ENCODE data around the gene CSF2. TPM values are rescaled to one million over a fixed set of nuclear protein-coding genes. Genes with fewer than 3 reads are reported as not detected.
"Not testable (repeated sequence)": the region's sequence is repeated elsewhere in the genome, so short reads cannot be mapped to it uniquely, and the experiment has no call there.

The CSF2 gene
- polyA plus RNA-seq, 1 of the 3 experiments (the other 2 are of a cell fraction) = 0.97 TPM

DNA sequence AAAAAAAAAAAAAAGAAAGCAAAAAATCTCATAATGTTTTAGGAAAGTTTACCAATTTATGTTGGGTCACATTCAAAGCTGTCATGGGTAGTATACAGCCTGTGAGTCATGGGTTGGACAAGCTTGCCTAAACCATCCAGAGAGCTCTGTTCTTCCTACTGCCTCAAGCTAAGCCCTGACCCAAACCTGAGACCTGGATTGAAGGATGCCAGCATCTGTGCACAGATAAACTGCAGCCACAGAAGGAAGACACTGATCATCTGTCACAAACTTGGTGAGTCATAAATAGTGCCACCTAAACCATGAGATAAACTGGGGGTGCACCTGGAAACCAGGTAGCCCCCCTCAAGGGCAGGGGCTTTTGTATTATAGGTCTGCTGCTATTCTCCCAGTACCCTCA is 31.0 kb downstream of the CSF2 start:
- Histone ChIP-seq H3K9me2 (no peaks in the 10 kb centered on the region), H3K9me3 (no peaks in the 10 kb centered on the region), H3K4me3 (ENCODE audit: low read depth in 2 of 2, low read length in 1 of 2) (no peak overlapping the region), H3K4me1 (ENCODE audit: control insufficient read depth in 1 of 2, insufficient read depth in 2 of 2, low read depth in 1 of 2, low read length in 1 of 2) (peaks cover 18 to 30% of the 10 kb centered on the region in 2 experiments), H3K9ac (no peak overlapping the region), H3F3A (replicated peaks; ENCODE audit: insufficient read depth) (peaks cover 8% of the 10 kb centered on the region), H4K20me1 (ENCODE audit: insufficient read depth) (no peaks in the 10 kb centered on the region), H3K79me2 (ENCODE audit: insufficient read depth) (no peaks in the 10 kb centered on the region), H3K4me2 (0 out of 2 replicates have a peak overlapping the region, but pooled peaks have one; percentile 72), H3K27ac (ENCODE audit: low read depth in 2 of 2, low read length in 1 of 2) (peak overlapping the region in 1 of 2 experiments; percentile 85; a peak in 2 of 4 replicates), H2AFZ (ENCODE audit: low read depth) (peak overlapping the region; percentile 11; the same call in 1 of the 2 replicates), H3K27me3 (ENCODE audit: insufficient read depth) (no peaks in the 10 kb centered on the region), H3K36me3 (replicated peaks in 1 of 2; ENCODE audit: control insufficient read depth in 1 of 2, insufficient read depth in 2 of 2, low read length in 1 of 2) (no peaks in the 10 kb centered on the region)
- ChIA-PET CTCF (no interaction called here), POLR2A (no interaction called here)
- DNase-seq = no peak
- TF ChIP-seq SIN3A (IDR thresholded peaks at IDR 0.05; ENCODE audit: borderline replicate concordance, low read depth, low read length) = no peak
- no peak for TF ChIP-seq RXRA (IDR thresholded peaks at IDR 0.05; ENCODE audit: borderline replicate concordance, low read depth)
- TF ChIP-seq EP300 (IDR thresholded peaks at IDR 0.05; ENCODE audit: borderline replicate concordance in 1 of 2, low read depth in 1 of 2, low read length in 1 of 2) = no peak
- TF ChIP-seq GABPA (IDR thresholded peaks at IDR 0.05; ENCODE audit: low read depth) = no peak
- no peak for TF ChIP-seq FOSL2 (IDR thresholded peaks at IDR 0.05; ENCODE audit: borderline replicate concordance, low read depth)

DNA sequence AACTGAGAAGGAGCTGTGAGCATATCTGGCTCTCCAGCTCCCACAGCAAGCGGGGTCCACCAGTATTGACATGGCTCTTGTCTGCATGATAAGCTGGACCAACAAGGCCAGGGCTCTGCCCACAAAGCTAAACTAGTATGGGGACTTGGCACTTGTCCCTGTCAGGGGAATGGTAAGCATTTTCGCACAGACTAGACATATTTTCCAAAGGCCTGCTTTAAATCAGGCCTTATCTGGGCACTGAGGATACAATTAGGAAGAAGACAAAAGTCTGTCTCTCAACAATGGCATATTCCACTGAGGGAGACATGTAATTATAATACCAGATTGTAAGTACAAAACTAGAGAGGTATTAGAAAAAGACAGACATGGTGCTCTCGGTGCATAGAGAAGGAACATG is 32.1 kb downstream of the CSF2 start:
- Histone ChIP-seq H3K4me1 (ENCODE audit: control insufficient read depth in 1 of 2, insufficient read depth in 2 of 2, low read depth in 1 of 2, low read length in 1 of 2) (peaks cover 18 to 30% of the 10 kb centered on the region in 2 experiments), H3K27ac (ENCODE audit: low read depth in 2 of 2, low read length in 1 of 2) (peak overlapping the region in 1 of 2 experiments; percentile 51; a peak in 2 of 4 replicates), H3K4me2 (no peak overlapping the region), H3K9me3 (no peaks in the 10 kb centered on the region), H4K20me1 (ENCODE audit: insufficient read depth) (no peaks in the 10 kb centered on the region), H3K9me2 (no peaks in the 10 kb centered on the region), H3K4me3 (ENCODE audit: low read depth in 2 of 2, low read length in 1 of 2) (no peak overlapping the region), H3K79me2 (ENCODE audit: insufficient read depth) (no peaks in the 10 kb centered on the region), H3F3A (replicated peaks; ENCODE audit: insufficient read depth) (peaks cover 8% of the 10 kb centered on the region), H3K27me3 (ENCODE audit: insufficient read depth) (no peaks in the 10 kb centered on the region), H2AFZ (ENCODE audit: low read depth) (no peak overlapping the region), H3K36me3 (replicated peaks in 1 of 2; ENCODE audit: control insufficient read depth in 1 of 2, insufficient read depth in 2 of 2, low read length in 1 of 2) (no peaks in the 10 kb centered on the region), H3K9ac (no peak overlapping the region)
- ChIA-PET POLR2A (no interaction called here), CTCF (interaction anchor here (0.5 to 0.9 kb wide), 2 partner anchors 41 to 180 kb away, joined by 3 to 4 read pairs; no protein-coding TSS in a partner anchor)
- 72% methylated on average over 3 of the region's 3 CpGs for WGBS (ENCODE audit: low lambda C conversion rate)
- peak; percentile 56 for DNase-seq
- TF ChIP-seq MAX (IDR thresholded peaks at IDR 0.05; ENCODE audit: low read depth) = no peak
- TF ChIP-seq CHD2 (IDR thresholded peaks at IDR 0.05; ENCODE audit: low read length, partially characterized antibody) = peak; percentile 6
- peak; percentile 18; the same call in 1 of the 2 replicates for TF ChIP-seq GATA2 (CRISPR knock-in tag; IDR thresholded peaks at IDR 0.05)
- no peak for TF ChIP-seq PBX3 (IDR thresholded peaks at IDR 0.05)
- no peak for TF ChIP-seq EP300 (IDR thresholded peaks at IDR 0.05; ENCODE audit: borderline replicate concordance in 1 of 2, low read depth in 1 of 2, low read length in 1 of 2)
- TF ChIP-seq TCF12 (IDR thresholded peaks at IDR 0.05) = peak; percentile 21; the same call in 1 of the 2 replicates
- TF ChIP-seq NFIC (IDR thresholded peaks at IDR 0.05; ENCODE audit: borderline replicate concordance) = peak; percentile 11; the same call in 1 of the 2 replicates

GRCh38 chr5:132108495-132108894 is 34.9 kb downstream of the CSF2 start:
- H3F3A ChIP-seq (replicated peaks; ENCODE audit: insufficient read depth); H3K27me3 ChIP-seq (ENCODE audit: insufficient read depth); H3K9me2 ChIP-seq; H3K79me2 ChIP-seq (ENCODE audit: insufficient read depth); H3K9me3 ChIP-seq; H3K4me3 ChIP-seq (ENCODE audit: low read depth in 2 of 2, low read length in 1 of 2); H2AFZ ChIP-seq (ENCODE audit: low read depth); POLR2A ChIA-PET; H3K4me2 ChIP-seq; CTCF ChIA-PET; H3K36me3 ChIP-seq (replicated peaks in 1 of 2; ENCODE audit: control insufficient read depth in 1 of 2, insufficient read depth in 2 of 2, low read length in 1 of 2); H4K20me1 ChIP-seq (ENCODE audit: insufficient read depth); H3K9ac ChIP-seq; DNase-seq; H3K27ac ChIP-seq (ENCODE audit: low read depth in 2 of 2, low read length in 1 of 2): not testable (repeated sequence)
- WGBS (ENCODE audit: low lambda C conversion rate) = 100% methylated on average over 1 of the region's 1 CpG
- peaks cover 11 to 24% of the 10 kb centered on the region in 2 experiments for H3K4me1 ChIP-seq (ENCODE audit: control insufficient read depth in 1 of 2, insufficient read depth in 2 of 2, low read depth in 1 of 2, low read length in 1 of 2)

- H3K27me3 ChIP-seq (ENCODE audit: insufficient read depth); H3K9me3 ChIP-seq; POLR2A ChIA-PET; H3K9me2 ChIP-seq; H3K4me3 ChIP-seq (ENCODE audit: low read depth in 2 of 2, low read length in 1 of 2); DNase-seq; H2AFZ ChIP-seq (ENCODE audit: low read depth); H3K36me3 ChIP-seq (replicated peaks in 1 of 2; ENCODE audit: control insufficient read depth in 1 of 2, insufficient read depth in 2 of 2, low read length in 1 of 2); H4K20me1 ChIP-seq (ENCODE audit: insufficient read depth); H3K9ac ChIP-seq; H3K27ac ChIP-seq (ENCODE audit: low read depth in 2 of 2, low read length in 1 of 2); H3F3A ChIP-seq (replicated peaks; ENCODE audit: insufficient read depth); H3K4me2 ChIP-seq; H3K79me2 ChIP-seq (ENCODE audit: insufficient read depth); CTCF ChIA-PET: not testable (repeated sequence)
- peaks cover 9 to 19% of the 10 kb centered on the region in 2 experiments for H3K4me1 ChIP-seq (ENCODE audit: control insufficient read depth in 1 of 2, insufficient read depth in 2 of 2, low read depth in 1 of 2, low read length in 1 of 2)
- 78% methylated on average over 4 of the region's 4 CpGs for WGBS (ENCODE audit: low lambda C conversion rate)
Observed at GRCh38 chr5:132108957-132109356, 35.4 kb downstream of the CSF2 start.
